GM12878 (cell line): ENCODE measurements around the gene TCF12. TPM values are rescaled to one million over a fixed set of nuclear protein-coding genes. Genes with fewer than 3 reads are reported as not detected.

Source experiments
- ATAC-seq: fragments of 200-7000 bp; cut with Tn5 transposase; 3 replicates; pipeline ENCODE4 v1.9.1; 2020; ENCODE audit warnings: mild to moderate bottlenecking, moderate library complexity
- BruUV-seq: library from RNA; stranded (reverse); fragments of 400-500 nt; replicated peaks from 2 replicates; lab custom pipeline; 2021; lab: Mats Ljungman, UMichigan
- CTCF ChIA-PET: fragments of 300-600 bp; sonication (Branson Sonifier 250); formaldehyde crosslinking; extraction: SDS; loops from one replicate; lab custom pipeline; 2021; ENCODE audit warnings: inconsistent platforms; lab: Yijun Ruan, JAX
- POLR2A ChIA-PET: fragments of 350-600 bp; formaldehyde crosslinking; extraction: SDS; loops from one replicate; lab custom pipeline; 2021; ENCODE audit warnings: inconsistent platforms; lab: Charles Lee
- RAD21 ChIA-PET: fragments of 300-600 bp; sonication (Branson Sonifier 250); formaldehyde crosslinking; loops from one replicate; lab custom pipeline; 2023; ENCODE audit warnings: antibody characterized with exemption; ENCODE audit not compliant: unreplicated experiment; lab: Charles Lee
- SMC1A ChIA-PET: fragments of 300-600 bp; sonication (Branson Sonifier 250); formaldehyde crosslinking; loops from one replicate; lab custom pipeline; 2023; ENCODE audit not compliant: unreplicated experiment, uncharacterized antibody; lab: Charles Lee
- DNase-seq: peaks from one replicate; pipeline ENCODE4 v3.0.0-alpha.2; 2011; ENCODE audit warnings: low read depth, low spot score
- FAIRE-seq: peaks from 3 replicates; lab custom pipeline; 2011; peaks lifted over from hg19 to GRCh38; lab: Jason Lieb, UNC
- H2AFZ ChIP-seq: 2 replicates; pipeline ENCODE4 v1.6.0; 2011; ENCODE audit warnings: low read depth, low read length, control low read depth; ENCODE audit not compliant: control insufficient read depth
- H3K27ac ChIP-seq: 2 replicates; pipeline ENCODE4 v1.5.1; 2011; ENCODE audit warnings: control low read depth; ENCODE audit not compliant: control insufficient read depth, insufficient read depth
- H3K27me3 ChIP-seq, 2 experiments: replicated peaks in 1 of 2; 2 replicates each; pipeline versions ENCODE4 v1.6.0 to v1.6.1; 2011; ENCODE audit warnings: low read length in 1 of 2; ENCODE audit not compliant: control insufficient read depth in 2 of 2, insufficient read depth in 2 of 2
- H3K36me3 ChIP-seq, 2 experiments: 2 replicates each; pipeline ENCODE4 v1.5.1; 2011; ENCODE audit warnings: low read length in 1 of 2; ENCODE audit not compliant: control insufficient read depth in 2 of 2, insufficient read depth in 2 of 2
- H3K4me1 ChIP-seq: 2 replicates; pipeline ENCODE4 v1.6.1; 2011; ENCODE audit warnings: mild to moderate bottlenecking, low read length, moderate library complexity, mixed read lengths; ENCODE audit not compliant: control insufficient read depth, insufficient read depth
- H3K4me2 ChIP-seq: 2 replicates; pipeline ENCODE4 v1.6.0; 2011; ENCODE audit warnings: control low read depth; ENCODE audit not compliant: control insufficient read depth, insufficient read depth
- H3K4me3 ChIP-seq: fragments of 200-600 bp; sonication (generic); 2 replicates; pipeline ENCODE4 v1.5.1; 2016
- H3K79me2 ChIP-seq: 2 replicates; pipeline ENCODE4 v1.6.0; 2011; ENCODE audit warnings: low read length; ENCODE audit not compliant: control insufficient read depth, insufficient read depth
- H3K9ac ChIP-seq: 2 replicates; pipeline ENCODE4 v1.8.0; 2011; ENCODE audit warnings: low read length, control low read depth, mixed read lengths; ENCODE audit not compliant: control insufficient read depth, insufficient read depth
- H3K9me3 ChIP-seq: replicated peaks from 3 replicates; pipeline ENCODE4 v1.5.1; 2011; ENCODE audit warnings: mild to moderate bottlenecking, low read length; ENCODE audit not compliant: control insufficient read depth, insufficient read depth
- H4K20me1 ChIP-seq: 2 replicates; pipeline ENCODE4 v1.6.0; 2011; ENCODE audit not compliant: control insufficient read depth, insufficient read depth
- ATF7 ChIP-seq: fragments of 450-650 bp; IDR thresholded peaks from 2 replicates; pipeline ENCODE4 v1.6.1; 2016; ENCODE audit warnings: low read depth, mild to moderate bottlenecking
- BRCA1 ChIP-seq: IDR thresholded peaks from 2 replicates; pipeline ENCODE4 v1.6.1; 2011; ENCODE audit warnings: low read depth, low read length, improper control_type of control experiment
- CBFB ChIP-seq: IDR thresholded peaks from 2 replicates; pipeline ENCODE4 v1.6.1; 2016; ENCODE audit warnings: antibody characterized with exemption, low read depth
- ETV6 ChIP-seq, 2 experiments: fragments of 450-650 bp in 1 of 2; IDR thresholded peaks in 1 of 2; conservative IDR thresholded peaks in 1 of 2; 2 replicates each; pipeline ENCODE4 v1.6.1; 2014; ENCODE audit warnings: antibody characterized with exemption in 1 of 2, borderline replicate concordance in 1 of 2, low read depth in 1 of 2, mild to moderate bottlenecking in 1 of 2, moderate library complexity in 1 of 2
- MAX ChIP-seq: IDR thresholded peaks from 2 replicates; pipeline ENCODE4 v1.6.1; 2012; ENCODE audit warnings: low read depth, low read length, improper control_type of control experiment
- MEF2B ChIP-seq: fragments of 450-650 bp; IDR thresholded peaks from 2 replicates; pipeline ENCODE4 v1.6.1; 2018; ENCODE audit warnings: mild to moderate bottlenecking, moderate library complexity; ENCODE audit not compliant: partially characterized antibody, poor library complexity, severe bottlenecking
- NFXL1 ChIP-seq: fragments of 450-650 bp; IDR thresholded peaks from 2 replicates; pipeline ENCODE4 v1.6.1; 2017; ENCODE audit warnings: antibody characterized with exemption, mild to moderate bottlenecking, borderline replicate concordance
- NRF1 ChIP-seq: conservative IDR thresholded peaks from 2 replicates; pipeline ENCODE4 v1.6.1; 2011; ENCODE audit warnings: mild to moderate bottlenecking, low read depth, low read length, improper control_type of control experiment
- SMAD1 ChIP-seq: fragments of 450-650 bp; IDR thresholded peaks from 2 replicates; pipeline ENCODE4 v1.6.1; 2018; ENCODE audit warnings: mild to moderate bottlenecking, low read depth; ENCODE audit not compliant: partially characterized antibody
- ZNF217 ChIP-seq: fragments of 450-650 bp; IDR thresholded peaks from 2 replicates; pipeline ENCODE4 v1.6.1; 2017; ENCODE audit warnings: antibody characterized with exemption, mild to moderate bottlenecking
- ZSCAN29 ChIP-seq: fragments of 450-650 bp; IDR thresholded peaks from 2 replicates; pipeline ENCODE4 v1.6.1; 2017; ENCODE audit warnings: mild to moderate bottlenecking, moderate library complexity
- WGBS: methylation state at CpG from one replicate; pipeline ENCODE4 v1.1.6; 2016; ENCODE audit warnings: low lambda C conversion rate; ENCODE audit not compliant: insufficient replicate concordance, insufficient coverage; ENCODE audit errors: missing lambda C conversion rate; 5-methylcytosine and 5-hydroxymethylcytosine counted together
- in situ Hi-C: fragments of 300-500 bp; cut with MboI; formaldehyde crosslinking; loops from 9 replicates; pipeline ENCODE4 v1.14.3; 2018; ENCODE audit warnings: mixed read lengths
- intact Hi-C: fragments of 100-400 bp; cut with micrococcal nuclease; formaldehyde crosslinking; loops from one replicate; pipeline ENCODE4 v1.14.2; 2022; ENCODE audit not compliant: unreplicated experiment
- polyA plus RNA-seq, 11 experiments: library from polyadenylated mRNA; depleted of rRNA in 4 of 11; unstranded in 6 of 11; stranded (reverse) in 5 of 11; fragments of >200 nt; fragmentation: Nextera tagmentation in 4 of 11; fragmentation: Illumina TruSeq in 1 of 11; extraction: Ambion mirVana in 4 of 11; extraction: Trizol in 1 of 11; gene quantifications; 1 replicate in 1 of 11; 2 replicates in 10 of 11; pipeline versions ENCODE4 v1.2.1 to v1.2.3, GENCODE V29; 2011 to 2016; ENCODE audit warnings: inconsistent platforms in 2 of 11, missing spikeins in 2 of 11, low read depth in 1 of 11
- total RNA-seq, 4 experiments: library from RNA; depleted of rRNA in 3 of 4; stranded (reverse); fragments of >200 nt in 3 of 4; fragmentation: Illumina TruSeq in 1 of 4; extraction: Trizol in 1 of 4; gene quantifications; 2 replicates each; pipeline versions ENCODE4 v1.2.1 to v1.2.3, GENCODE V29; 2013 to 2021
- TF ChIP-seq, protein P1 (sequence below): fragments of 450-650 bp; formaldehyde crosslinking; IDR thresholded peaks from 2 replicates; pipeline ENCODE4 v1.4.0; 2020; ENCODE audit warnings: mild to moderate bottlenecking, moderate library complexity

Gene TCF12
- total and polyA plus RNA-seq, 10 of the 15 experiments (the other 5 are each of a cell fraction or from before 2014, with no cell fraction given) = 8.2 to 70.9 (median 49.5) TPM

DNA sequence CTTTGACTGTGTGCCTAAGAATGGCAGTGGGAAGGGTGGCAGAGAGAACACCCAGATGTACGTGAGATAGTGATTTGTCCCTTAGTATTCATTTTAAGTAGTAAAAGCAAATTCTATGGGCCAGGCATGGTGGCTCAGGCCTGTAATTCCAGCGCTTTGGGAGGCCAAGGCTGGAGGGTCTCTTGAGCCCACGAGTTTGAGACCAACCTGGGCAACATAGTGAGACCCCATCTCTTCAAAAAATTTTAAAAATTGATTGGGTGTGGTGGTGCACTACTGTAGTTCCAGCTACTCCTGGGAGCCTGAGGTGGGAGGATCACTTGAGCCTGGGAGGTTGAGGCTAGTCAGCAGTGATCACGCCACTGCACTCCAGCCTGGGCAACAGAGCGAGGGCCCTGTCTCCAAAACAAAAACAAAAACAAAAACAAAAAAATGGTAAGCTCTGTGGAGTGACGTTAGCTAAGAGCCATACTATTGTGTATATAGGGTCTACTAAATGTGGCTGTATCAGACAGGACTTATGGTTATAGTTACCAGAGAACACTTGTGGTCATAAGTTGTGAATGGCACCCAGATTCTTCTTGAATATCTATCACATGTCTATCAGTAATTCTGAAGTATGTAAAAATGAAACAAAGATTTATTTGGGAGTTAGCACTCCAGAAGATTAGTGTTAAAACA, 171.5 kb downstream of the TCF12 start:
- BruUV-seq = no TSS peak
- no peak for TF ChIP-seq CBFB
- TF ChIP-seq ETV6 (conservative IDR thresholded peaks at IDR 0.05 in 1 of 2, IDR thresholded peaks at IDR 0.05 in 1 of 2; ENCODE audit: borderline replicate concordance in 1 of 2, low read depth in 1 of 2) = no peak
- TF ChIP-seq SMAD1 = no peak
- no peak for TF ChIP-seq NFXL1
- no peak for TF ChIP-seq NRF1
- ATAC-seq (peak; percentile 17; the same call in 2 of the 3 replicates), DNase-seq (no peak), FAIRE-seq (no peak)
- 90% methylated on average over 6 of the region's 6 CpGs for WGBS
- intact Hi-C loops (no loop called here), in situ Hi-C loops (no loop called here)
- Histone ChIP-seq H4K20me1 (no peaks in the 10 kb centered on the region), H3K9me3 (no peaks in the 10 kb centered on the region; the same call in 2 of the 3 replicates), H3K36me3 (no peaks in the 10 kb centered on the region), H3K79me2 (peaks cover 4% of the 10 kb centered on the region), H3K4me3 (no peak overlapping the region), H3K4me2 (no peak overlapping the region), H3K27me3 (no peaks in the 10 kb centered on the region), H3K4me1 (peaks cover 11% of the 10 kb centered on the region; the same call in 1 of the 2 replicates), H2AFZ (no peak overlapping the region), H3K9ac (no peak overlapping the region), H3K27ac (no peak overlapping the region)
- ChIA-PET SMC1A (interaction anchor here (1.4 to 2.6 kb wide), 2 partner anchors 13 to 32 kb away, joined by 3 to 9 read pairs; no protein-coding TSS in a partner anchor), POLR2A (interaction anchor here (0.7 kb wide), 1 partner anchor 10 kb away, joined by 4 read pairs; no protein-coding TSS in a partner anchor), CTCF (no interaction called here), RAD21 (no interaction called here)

DNA sequence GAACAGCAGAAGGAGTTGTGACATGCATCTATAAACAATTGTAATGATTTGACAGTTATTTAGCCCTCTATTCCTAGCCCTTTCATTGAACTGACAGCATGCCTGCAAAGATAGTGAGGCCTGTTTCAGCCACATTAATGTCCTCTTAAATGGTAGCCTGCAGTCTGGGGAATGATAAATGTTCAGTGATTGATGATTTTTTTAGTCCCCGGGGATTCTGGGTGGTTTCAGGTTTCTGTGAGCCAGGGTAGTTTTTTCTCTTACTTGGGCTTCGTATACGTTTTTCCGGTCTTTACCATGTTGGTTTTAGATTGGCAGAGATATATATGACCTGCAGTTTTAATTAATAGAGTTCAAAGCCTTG, 172.0 kb downstream of the TCF12 start:
- CTCF ChIA-PET = interaction anchor here (0.5 kb wide), 1 partner anchor 189 kb away, joined by 3 read pairs; no protein-coding TSS in a partner anchor
- H3K4me1 ChIP-seq = peaks cover 11% of the 10 kb centered on the region; the same call in 1 of the 2 replicates
- H2AFZ ChIP-seq = no peak overlapping the region
- WGBS = 96% methylated on average over 4 of the region's 4 CpGs
- POLR2A ChIA-PET = no interaction called here
- no peaks in the 10 kb centered on the region; the same call in 2 of the 3 replicates for H3K9me3 ChIP-seq
- H4K20me1 ChIP-seq = no peaks in the 10 kb centered on the region
- in situ Hi-C loops = no loop called here
- no peak for FAIRE-seq
- H3K79me2 ChIP-seq = peaks cover 3% of the 10 kb centered on the region; the same call in 1 of the 2 replicates
- RAD21 ChIA-PET = no interaction called here
- H3K9ac ChIP-seq = no peak overlapping the region
- no peak overlapping the region for H3K4me2 ChIP-seq
- BruUV-seq = no TSS peak
- no peaks in the 10 kb centered on the region for H3K36me3 ChIP-seq
- no peaks in the 10 kb centered on the region for H3K27me3 ChIP-seq
- SMC1A ChIA-PET = interaction anchor here (0.7 to 2.6 kb wide), 3 partner anchors 11 to 33 kb away, joined by 3 to 9 read pairs (median 3); no protein-coding TSS in a partner anchor
- intact Hi-C loops = no loop called here
- H3K4me3 ChIP-seq = no peak overlapping the region
- DNase-seq = no peak
- peak; percentile 36 for ATAC-seq
- no peak overlapping the region for H3K27ac ChIP-seq
- TF ChIP-seq MEF2B (peak; percentile 59), ATF7 (no peak), ZNF217 (no peak), BRCA1 (no peak), MAX (no peak), ZSCAN29 (no peak)
- TF ChIP-seq, protein P1, sequence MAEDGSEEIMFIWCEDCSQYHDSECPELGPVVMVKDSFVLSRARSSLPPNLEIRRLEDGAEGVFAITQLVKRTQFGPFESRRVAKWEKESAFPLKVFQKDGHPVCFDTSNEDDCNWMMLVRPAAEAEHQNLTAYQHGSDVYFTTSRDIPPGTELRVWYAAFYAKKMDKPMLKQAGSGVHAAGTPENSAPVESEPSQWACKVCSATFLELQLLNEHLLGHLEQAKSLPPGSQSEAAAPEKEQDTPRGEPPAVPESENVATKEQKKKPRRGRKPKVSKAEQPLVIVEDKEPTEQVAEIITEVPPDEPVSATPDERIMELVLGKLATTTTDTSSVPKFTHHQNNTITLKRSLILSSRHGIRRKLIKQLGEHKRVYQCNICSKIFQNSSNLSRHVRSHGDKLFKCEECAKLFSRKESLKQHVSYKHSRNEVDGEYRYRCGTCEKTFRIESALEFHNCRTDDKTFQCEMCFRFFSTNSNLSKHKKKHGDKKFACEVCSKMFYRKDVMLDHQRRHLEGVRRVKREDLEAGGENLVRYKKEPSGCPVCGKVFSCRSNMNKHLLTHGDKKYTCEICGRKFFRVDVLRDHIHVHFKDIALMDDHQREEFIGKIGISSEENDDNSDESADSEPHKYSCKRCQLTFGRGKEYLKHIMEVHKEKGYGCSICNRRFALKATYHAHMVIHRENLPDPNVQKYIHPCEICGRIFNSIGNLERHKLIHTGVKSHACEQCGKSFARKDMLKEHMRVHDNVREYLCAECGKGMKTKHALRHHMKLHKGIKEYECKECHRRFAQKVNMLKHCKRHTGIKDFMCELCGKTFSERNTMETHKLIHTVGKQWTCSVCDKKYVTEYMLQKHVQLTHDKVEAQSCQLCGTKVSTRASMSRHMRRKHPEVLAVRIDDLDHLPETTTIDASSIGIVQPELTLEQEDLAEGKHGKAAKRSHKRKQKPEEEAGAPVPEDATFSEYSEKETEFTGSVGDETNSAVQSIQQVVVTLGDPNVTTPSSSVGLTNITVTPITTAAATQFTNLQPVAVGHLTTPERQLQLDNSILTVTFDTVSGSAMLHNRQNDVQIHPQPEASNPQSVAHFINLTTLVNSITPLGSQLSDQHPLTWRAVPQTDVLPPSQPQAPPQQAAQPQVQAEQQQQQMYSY (CRISPR knock-in tag) = no peak
